HepG2 (cell line): Measurements from ENCODE around the gene VKORC1. TPM values are rescaled to one million over a fixed set of nuclear protein-coding genes. Genes with fewer than 3 reads are reported as not detected.

ENCODE experiments used
- ASH2L ChIP-seq: fragments of 300-600, 200-600 bp; sonication (generic); IDR thresholded peaks from 2 replicates; pipeline ENCODE4 v1.7.0; 2017; ENCODE audit warnings: low read depth, mild to moderate bottlenecking, moderate library complexity, mixed read lengths, low read length; ENCODE audit not compliant: insufficient read length
- JUNB ChIP-seq: sonication (generic); formaldehyde crosslinking; IDR thresholded peaks from 2 replicates; pipeline ENCODE4 v1.8.0; 2022; ENCODE audit warnings: missing genetic modification reagents, mild to moderate bottlenecking, borderline replicate concordance
- KLF6 ChIP-seq: IDR thresholded peaks from 2 replicates; pipeline ENCODE4 v1.8.0; 2016; ENCODE audit warnings: missing biosample characterization, missing genetic modification reagents
- MAFK ChIP-seq, 2 experiments: IDR thresholded peaks in 1 of 2; conservative IDR thresholded peaks in 1 of 2; 2 replicates each; pipeline ENCODE4 v1.6.1; 2011; ENCODE audit warnings: improper control_type of control experiment in 2 of 2, low read length in 2 of 2
- MTA3 ChIP-seq: sonication (generic); formaldehyde crosslinking; IDR thresholded peaks from 2 replicates; pipeline ENCODE4 v1.4.0; 2020; ENCODE audit warnings: missing genetic modification reagents
- PPARG ChIP-seq: conservative IDR thresholded peaks from 2 replicates; pipeline ENCODE4 v1.6.1; 2016; ENCODE audit warnings: missing biosample characterization, missing genetic modification reagents
- REXO4 ChIP-seq: sonication (generic); formaldehyde crosslinking; IDR thresholded peaks from 2 replicates; pipeline ENCODE4 v1.8.0; 2022; ENCODE audit warnings: missing genetic modification reagents, mild to moderate bottlenecking, borderline replicate concordance
- ZNF24 ChIP-seq: fragments of 450-650 bp; IDR thresholded peaks from 2 replicates; pipeline ENCODE4 v1.6.1; 2017; ENCODE audit warnings: antibody characterized with exemption, mild to moderate bottlenecking
- polyA plus RNA-seq, 8 experiments: library from polyadenylated mRNA; depleted of rRNA in 3 of 8; stranded (reverse) in 7 of 8; unstranded in 1 of 8; fragments of >200 nt; fragmentation: Illumina TruSeq in 4 of 8; extraction: Trizol in 4 of 8; gene quantifications; 2 replicates each; pipeline versions ENCODE4 v1.2.1 to v1.2.3, GENCODE V29; 2011 to 2016; ENCODE audit warnings: low read depth in 4 of 8, missing spikeins in 1 of 8, mixed read lengths in 1 of 8; ENCODE audit not compliant: insufficient read depth in 1 of 8
- total RNA-seq, 5 experiments: library from RNA; depleted of rRNA; stranded (reverse); fragments of >200 nt; fragmentation: Illumina TruSeq; extraction: Trizol; gene quantifications; 2 replicates each; pipeline ENCODE4 v1.2.3, GENCODE V29; 2016; ENCODE audit warnings: low read depth in 1 of 5
- TF ChIP-seq, protein P1 (sequence below): sonication (generic); formaldehyde crosslinking; IDR thresholded peaks from 2 replicates; pipeline ENCODE4 v1.5.0; 2020; ENCODE audit warnings: mild to moderate bottlenecking, missing genetic modification reagents
- TF ChIP-seq, protein P2 (sequence below): sonication (generic); formaldehyde crosslinking; IDR thresholded peaks from 2 replicates; pipeline ENCODE4 v1.5.0; 2020; ENCODE audit warnings: mild to moderate bottlenecking, missing genetic modification reagents
- TF ChIP-seq, protein P3 (sequence below): IDR thresholded peaks from 2 replicates; pipeline ENCODE4 v1.6.1; 2016; ENCODE audit warnings: mild to moderate bottlenecking, missing biosample characterization, missing genetic modification reagents

Gene VKORC1
- total and polyA plus RNA-seq, 2 of the 13 experiments (the other 11 are each of a cell fraction or from before 2014, with no cell fraction given), result 141 to 615 TPM

DNA sequence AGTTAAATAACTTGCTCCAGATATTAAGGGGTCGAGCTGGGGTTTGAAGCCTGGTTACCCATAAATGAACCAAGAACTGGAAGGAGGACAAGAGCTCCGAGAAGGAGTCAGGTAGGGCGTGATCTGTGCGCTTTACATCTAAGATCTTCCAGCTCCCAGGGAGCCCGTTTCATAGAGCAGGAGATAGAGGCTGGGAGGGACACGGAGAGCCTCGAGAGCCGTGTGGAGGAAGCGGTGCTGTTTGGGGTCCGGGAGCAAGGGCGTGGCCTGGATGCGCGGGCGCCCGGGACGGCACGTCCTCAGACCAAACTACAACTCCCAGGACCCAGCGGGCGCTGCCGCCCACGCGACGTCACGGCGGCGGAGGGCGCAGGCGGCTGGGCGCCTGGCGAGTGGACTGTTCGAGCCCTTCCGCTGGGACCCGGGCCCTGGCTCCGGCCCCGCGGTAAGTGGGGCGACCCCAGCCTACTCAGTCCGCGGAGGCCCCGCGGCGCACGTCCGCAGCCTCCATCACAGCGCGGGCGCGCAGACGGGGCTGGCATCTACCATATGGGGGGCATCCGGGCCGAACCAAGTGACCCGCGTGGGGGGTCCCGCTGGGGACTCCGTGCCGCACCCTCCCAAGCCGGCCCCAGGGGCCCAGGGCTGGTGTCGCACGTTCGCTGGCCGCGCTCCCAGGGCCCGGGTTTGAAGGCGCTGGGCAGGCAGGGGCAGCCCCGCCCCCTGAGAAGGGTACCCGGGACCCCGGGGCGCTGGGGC, 13.6 kb upstream of the VKORC1 start, which contains the start of gene BCKDK (continued):
- TF ChIP-seq, protein P1, sequence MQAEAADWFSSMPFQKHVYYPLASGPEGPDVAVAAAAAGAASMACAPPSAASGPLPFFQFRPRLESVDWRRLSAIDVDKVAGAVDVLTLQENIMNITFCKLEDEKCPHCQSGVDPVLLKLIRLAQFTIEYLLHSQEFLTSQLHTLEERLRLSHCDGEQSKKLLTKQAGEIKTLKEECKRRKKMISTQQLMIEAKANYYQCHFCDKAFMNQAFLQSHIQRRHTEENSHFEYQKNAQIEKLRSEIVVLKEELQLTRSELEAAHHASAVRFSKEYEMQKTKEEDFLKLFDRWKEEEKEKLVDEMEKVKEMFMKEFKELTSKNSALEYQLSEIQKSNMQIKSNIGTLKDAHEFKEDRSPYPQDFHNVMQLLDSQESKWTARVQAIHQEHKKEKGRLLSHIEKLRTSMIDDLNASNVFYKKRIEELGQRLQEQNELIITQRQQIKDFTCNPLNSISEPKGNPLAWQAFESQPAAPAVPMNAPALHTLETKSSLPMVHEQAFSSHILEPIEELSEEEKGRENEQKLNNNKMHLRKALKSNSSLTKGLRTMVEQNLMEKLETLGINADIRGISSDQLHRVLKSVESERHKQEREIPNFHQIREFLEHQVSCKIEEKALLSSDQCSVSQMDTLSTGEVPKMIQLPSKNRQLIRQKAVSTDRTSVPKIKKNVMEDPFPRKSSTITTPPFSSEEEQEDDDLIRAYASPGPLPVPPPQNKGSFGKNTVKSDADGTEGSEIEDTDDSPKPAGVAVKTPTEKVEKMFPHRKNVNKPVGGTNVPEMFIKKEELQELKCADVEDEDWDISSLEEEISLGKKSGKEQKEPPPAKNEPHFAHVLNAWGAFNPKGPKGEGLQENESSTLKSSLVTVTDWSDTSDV (CRISPR knock-in tag), result peak; percentile 83; the same call in 1 of the 2 replicates
- TF ChIP-seq PPARG (CRISPR knock-in tag), result 0 out of 2 replicates have a peak, but pooled peaks have one; percentile 34
- TF ChIP-seq, protein P2, sequence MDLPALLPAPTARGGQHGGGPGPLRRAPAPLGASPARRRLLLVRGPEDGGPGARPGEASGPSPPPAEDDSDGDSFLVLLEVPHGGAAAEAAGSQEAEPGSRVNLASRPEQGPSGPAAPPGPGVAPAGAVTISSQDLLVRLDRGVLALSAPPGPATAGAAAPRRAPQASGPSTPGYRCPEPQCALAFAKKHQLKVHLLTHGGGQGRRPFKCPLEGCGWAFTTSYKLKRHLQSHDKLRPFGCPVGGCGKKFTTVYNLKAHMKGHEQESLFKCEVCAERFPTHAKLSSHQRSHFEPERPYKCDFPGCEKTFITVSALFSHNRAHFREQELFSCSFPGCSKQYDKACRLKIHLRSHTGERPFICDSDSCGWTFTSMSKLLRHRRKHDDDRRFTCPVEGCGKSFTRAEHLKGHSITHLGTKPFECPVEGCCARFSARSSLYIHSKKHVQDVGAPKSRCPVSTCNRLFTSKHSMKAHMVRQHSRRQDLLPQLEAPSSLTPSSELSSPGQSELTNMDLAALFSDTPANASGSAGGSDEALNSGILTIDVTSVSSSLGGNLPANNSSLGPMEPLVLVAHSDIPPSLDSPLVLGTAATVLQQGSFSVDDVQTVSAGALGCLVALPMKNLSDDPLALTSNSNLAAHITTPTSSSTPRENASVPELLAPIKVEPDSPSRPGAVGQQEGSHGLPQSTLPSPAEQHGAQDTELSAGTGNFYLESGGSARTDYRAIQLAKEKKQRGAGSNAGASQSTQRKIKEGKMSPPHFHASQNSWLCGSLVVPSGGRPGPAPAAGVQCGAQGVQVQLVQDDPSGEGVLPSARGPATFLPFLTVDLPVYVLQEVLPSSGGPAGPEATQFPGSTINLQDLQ (CRISPR knock-in tag), result 0 out of 2 replicates have a peak, but pooled peaks have one; percentile 21
- TF ChIP-seq, protein P3, sequence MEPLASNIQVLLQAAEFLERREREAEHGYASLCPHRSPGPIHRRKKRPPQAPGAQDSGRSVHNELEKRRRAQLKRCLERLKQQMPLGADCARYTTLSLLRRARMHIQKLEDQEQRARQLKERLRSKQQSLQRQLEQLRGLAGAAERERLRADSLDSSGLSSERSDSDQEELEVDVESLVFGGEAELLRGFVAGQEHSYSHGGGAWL (CRISPR knock-in tag), result peak; percentile 89
- no peak for TF ChIP-seq MAFK (conservative IDR thresholded peaks at IDR 0.05 in 1 of 2, IDR thresholded peaks at IDR 0.05 in 1 of 2; ENCODE audit: low read length in 2 of 2)
- no peak for TF ChIP-seq JUNB
- no peak for TF ChIP-seq ZNF24
- TF ChIP-seq REXO4 (CRISPR knock-in tag), result no peak
- TF ChIP-seq ASH2L, result peak; percentile 40
- no peak for TF ChIP-seq MTA3
- TF ChIP-seq KLF6 (CRISPR knock-in tag), result 0 out of 2 replicates have a peak, but pooled peaks have one; percentile 48
